Ovary (tissue), 9 donors: Measurements from ENCODE around the gene RAB23. TPM values are rescaled to one million over a fixed set of nuclear protein-coding genes. Genes with fewer than 3 reads are reported as not detected.

Source experiments
- DNase-seq, 5 donors: peaks; one replicate each; pipeline ENCODE4 v3.0.0-alpha.2; 2019 to 2020
- H3K27ac ChIP-seq, 2 donors: fragments of 200-600 bp; one replicate each; pipeline versions ENCODE4 v1.5.1 to v1.8.0; 2019 to 2022
- H3K27me3 ChIP-seq: fragments of 200-600 bp; one replicate; pipeline ENCODE4 v1.8.0; 2022
- H3K36me3 ChIP-seq: fragments of 200-600 bp; sonication (generic); one replicate; pipeline ENCODE4 v1.5.1; 2019
- H3K4me1 ChIP-seq: one replicate; pipeline ENCODE4 v1.8.1; 2013; ENCODE audit warnings: mild to moderate bottlenecking, moderate library complexity; ENCODE audit not compliant: insufficient read depth
- H3K4me3 ChIP-seq: fragments of 200-600 bp; sonication (generic); one replicate; pipeline ENCODE4 v1.5.1; 2017
- H3K9me3 ChIP-seq, 2 donors: fragments of 200-600 bp in 1 of 2; sonication (generic) in 1 of 2; one replicate each; pipeline versions ENCODE4 v1.5.1 to v1.8.1; 2013 to 2019; ENCODE audit warnings: mild to moderate bottlenecking in 1 of 2, moderate library complexity in 1 of 2
- EP300 ChIP-seq: sonication (generic); formaldehyde crosslinking; IDR thresholded peaks from one replicate; pipeline ENCODE4 v1.6.1; 2017; ENCODE audit warnings: antibody characterized with exemption
- POLR2A ChIP-seq: fragments of 450-650 bp; IDR thresholded peaks from one replicate; pipeline ENCODE4 v1.6.1; 2017; ENCODE audit warnings: antibody characterized with exemption, mild to moderate bottlenecking, moderate library complexity
- WGBS, 3 donors: extraction: QIAGEN DNeasy Blood & Tissue Kit in 1 of 3; methylation state at CpG; one replicate each; pipeline versions ENCODE4 v1.1.5 to v1.1.7; 2013 to 2017; 5-methylcytosine and 5-hydroxymethylcytosine counted together
- intact Hi-C, 4 donors: fragments of 100-400 bp; cut with DNase I; formaldehyde crosslinking; loops; one replicate each; pipeline versions ENCODE4 v1.11.0 to v1.15.1; 2022 to 2023
- polyA plus RNA-seq, 2 donors: library from polyadenylated mRNA; stranded (reverse); fragments of 200-250 nt in 1 of 2; fragments of 350-450 nt in 1 of 2; fragmentation: Illumina TruSeq in 1 of 2; extraction: RNeasy Lipid Tissue Mini Kit (QIAGEN cat#74804) in 1 of 2; gene quantifications; one replicate each; pipeline ENCODE4 v1.2.3, GENCODE V29; 2013 to 2014
- total RNA-seq, 7 donors: library from RNA; depleted of rRNA in 2 of 7; stranded (reverse); fragments of >200 nt in 2 of 7; fragmentation: NEBNext Ultra II Directional in 3 of 7; extraction: Animal tissue kit (Norgen Biotek cat#: 25700) in 3 of 7; gene quantifications; one replicate each; pipeline versions ENCODE4 v1.1.0 to v1.2.4, GENCODE V29; 2016 to 2023
- TF ChIP-seq, protein P1 (sequence below), 3 donors: fragments of 450-650 bp in 2 of 3; fragments of 200-600 bp in 1 of 3; IDR thresholded peaks; one replicate each; pipeline versions ENCODE4 v1.5.1 to v1.8.0; 2016 to 2022; ENCODE audit warnings: antibody characterized with exemption in 3 of 3, mild to moderate bottlenecking in 1 of 3
- donor health status: DM: no; HTN: no; CAD: no; lungs with moderate emphysema.
- donor health status: DM: no; HTN: no; CAD: no.
- donor health status: Bipolar disorder and iron deficiency.
- donor health status: DM: yes; HTN: yes; CAD: no.
- donor health status: DM: no; HTN: no; CAD: no.
- donor health status: DM: yes; HTN: yes; CAD: no.

RAB23 gene
- total and polyA plus RNA-seq, 9 donors, result 14.2 to 31.0 (median 16.7) TPM

DNA sequence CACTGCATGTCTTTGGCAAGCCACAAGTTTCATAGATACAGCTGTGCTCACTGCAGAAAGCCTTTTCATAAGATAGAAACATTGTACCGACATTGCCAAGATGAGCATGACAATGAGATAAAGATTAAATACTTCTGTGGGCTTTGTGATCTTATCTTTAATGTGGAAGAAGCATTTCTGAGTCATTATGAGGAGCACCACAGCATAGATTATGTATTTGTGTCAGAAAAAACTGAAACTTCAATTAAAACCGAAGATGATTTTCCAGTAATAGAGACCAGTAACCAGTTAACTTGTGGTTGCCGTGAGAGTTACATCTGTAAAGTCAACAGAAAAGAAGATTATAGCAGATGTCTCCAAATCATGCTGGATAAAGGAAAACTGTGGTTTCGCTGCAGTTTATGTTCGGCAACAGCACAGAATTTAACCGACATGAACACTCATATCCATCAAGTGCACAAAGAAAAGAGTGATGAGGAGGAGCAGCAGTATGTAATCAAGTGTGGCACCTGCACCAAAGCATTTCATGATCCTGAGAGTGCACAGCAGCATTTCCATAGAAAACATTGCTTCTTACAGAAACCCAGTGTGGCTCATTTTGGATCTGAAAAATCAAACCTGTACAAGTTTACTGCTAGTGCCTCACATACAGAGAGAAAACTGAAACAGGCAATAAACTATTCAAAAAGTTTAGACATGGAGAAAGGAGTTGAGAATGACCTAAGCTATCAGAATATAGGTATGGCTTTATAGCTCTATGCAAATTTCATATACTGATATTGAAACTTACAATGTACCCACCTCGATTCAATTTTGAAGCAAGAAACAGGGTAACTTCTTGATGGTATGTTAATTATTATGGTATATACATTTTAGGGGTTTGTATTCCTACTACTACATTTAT is 73.9 kb downstream of the RAB23 start:
- Histone ChIP-seq H3K9me3 (no peaks in the 10 kb centered on the region), H3K27ac (no peak overlapping the region), H3K27me3 (no peaks in the 10 kb centered on the region), H3K4me1 (no peaks in the 10 kb centered on the region), H3K36me3 (no peaks in the 10 kb centered on the region), H3K4me3 (no peak overlapping the region)
- intact Hi-C loops, result no loop called here
- TF ChIP-seq EP300, result no peak
- TF ChIP-seq POLR2A, result no peak
- TF ChIP-seq, protein P1, sequence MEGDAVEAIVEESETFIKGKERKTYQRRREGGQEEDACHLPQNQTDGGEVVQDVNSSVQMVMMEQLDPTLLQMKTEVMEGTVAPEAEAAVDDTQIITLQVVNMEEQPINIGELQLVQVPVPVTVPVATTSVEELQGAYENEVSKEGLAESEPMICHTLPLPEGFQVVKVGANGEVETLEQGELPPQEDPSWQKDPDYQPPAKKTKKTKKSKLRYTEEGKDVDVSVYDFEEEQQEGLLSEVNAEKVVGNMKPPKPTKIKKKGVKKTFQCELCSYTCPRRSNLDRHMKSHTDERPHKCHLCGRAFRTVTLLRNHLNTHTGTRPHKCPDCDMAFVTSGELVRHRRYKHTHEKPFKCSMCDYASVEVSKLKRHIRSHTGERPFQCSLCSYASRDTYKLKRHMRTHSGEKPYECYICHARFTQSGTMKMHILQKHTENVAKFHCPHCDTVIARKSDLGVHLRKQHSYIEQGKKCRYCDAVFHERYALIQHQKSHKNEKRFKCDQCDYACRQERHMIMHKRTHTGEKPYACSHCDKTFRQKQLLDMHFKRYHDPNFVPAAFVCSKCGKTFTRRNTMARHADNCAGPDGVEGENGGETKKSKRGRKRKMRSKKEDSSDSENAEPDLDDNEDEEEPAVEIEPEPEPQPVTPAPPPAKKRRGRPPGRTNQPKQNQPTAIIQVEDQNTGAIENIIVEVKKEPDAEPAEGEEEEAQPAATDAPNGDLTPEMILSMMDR (IDR thresholded peaks at IDR 0.05), result no peak
- DNase-seq, result no peak
- 84 to 87% (median 87%) methylated on average over 7 of the region's 7 CpGs for WGBS, 3 donors

DNA sequence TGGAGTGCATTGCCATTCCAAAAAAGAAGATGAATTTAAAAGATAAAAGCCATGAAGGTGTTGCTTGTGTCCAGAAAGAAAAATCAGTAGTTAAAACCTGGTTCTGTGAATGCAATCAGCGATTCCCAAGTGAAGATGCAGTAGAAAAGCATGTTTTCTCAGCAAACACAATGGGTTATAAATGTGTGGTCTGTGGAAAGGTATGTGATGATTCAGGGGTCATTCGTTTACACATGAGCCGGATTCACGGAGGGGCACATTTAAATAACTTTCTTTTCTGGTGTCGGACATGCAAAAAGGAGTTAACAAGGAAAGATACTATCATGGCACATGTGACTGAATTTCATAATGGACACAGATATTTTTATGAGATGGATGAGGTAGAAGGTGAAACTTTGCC is 74.7 kb downstream of the RAB23 start:
- intact Hi-C loops, result no loop called here
- H3K36me3 ChIP-seq, result no peaks in the 10 kb centered on the region
- WGBS, 3 donors, result 92 to 97% (median 96%) methylated on average over 5 of the region's 5 CpGs
- no peak for DNase-seq
- H3K4me3 ChIP-seq, result no peak overlapping the region
- no peaks in the 10 kb centered on the region for H3K9me3 ChIP-seq
- no peaks in the 10 kb centered on the region for H3K4me1 ChIP-seq
- no peaks in the 10 kb centered on the region for H3K27me3 ChIP-seq
- H3K27ac ChIP-seq, result no peak overlapping the region
- TF ChIP-seq, protein P1 (IDR thresholded peaks at IDR 0.05), result no peak

DNA sequence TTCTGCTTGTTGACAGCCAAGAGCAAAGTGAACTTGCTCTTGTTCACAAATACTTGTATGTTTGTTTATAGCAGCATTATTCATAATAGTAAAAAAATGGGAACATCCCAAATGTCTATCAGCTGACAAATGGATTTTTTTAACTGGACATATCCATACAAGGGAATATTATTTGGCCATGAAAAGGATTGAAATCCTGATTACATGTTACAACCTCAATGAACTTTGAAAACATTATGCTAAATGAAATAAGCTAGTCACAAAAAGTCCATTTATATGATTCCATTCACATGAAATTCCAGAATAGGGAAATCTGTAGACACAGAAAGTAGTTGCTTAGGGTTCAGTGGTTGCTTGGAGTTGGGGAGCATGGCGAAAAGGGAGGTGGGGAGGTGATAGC is 78.4 kb downstream of the RAB23 start:
- no peaks in the 10 kb centered on the region for H3K4me1 ChIP-seq
- no peaks in the 10 kb centered on the region for H3K27me3 ChIP-seq
- no peak for DNase-seq
- intact Hi-C loops, result no loop called here
- no peak overlapping the region for H3K4me3 ChIP-seq
- no peak overlapping the region for H3K27ac ChIP-seq
- TF ChIP-seq EP300 (no peak), POLR2A (no peak)
- TF ChIP-seq, protein P1 (IDR thresholded peaks at IDR 0.05), result no peak
- WGBS, 3 donors, result 96 to 97% (median 96%) methylated on average over 1 of the region's 1 CpG
- no peaks in the 10 kb centered on the region for H3K36me3 ChIP-seq
- no peaks in the 10 kb centered on the region for H3K9me3 ChIP-seq

DNA sequence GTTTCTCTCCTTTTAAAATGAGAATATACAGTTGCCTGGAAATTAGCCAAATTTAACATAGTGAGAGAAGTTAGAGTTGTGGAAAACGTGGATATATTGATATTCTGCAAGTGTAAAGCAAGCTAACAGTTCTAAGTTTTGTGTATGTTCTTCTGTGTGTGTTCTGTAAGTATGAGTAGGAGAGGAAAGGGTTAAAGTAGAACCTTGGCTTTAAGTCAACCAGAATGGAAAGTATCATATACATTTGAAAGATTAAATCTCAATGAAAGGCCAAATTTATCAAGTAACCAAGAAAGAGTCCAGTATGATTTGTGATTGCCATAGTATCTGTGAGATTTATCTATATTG is 80.0 kb downstream of the RAB23 start:
- H3K27me3 ChIP-seq, result no peaks in the 10 kb centered on the region
- no peak overlapping the region for H3K4me3 ChIP-seq
- TF ChIP-seq, protein P1 (IDR thresholded peaks at IDR 0.05), result no peak
- TF ChIP-seq EP300 (no peak), POLR2A (no peak)
- 54 to 61% (median 56%) methylated on average over 1 of the region's 1 CpG for WGBS, 3 donors
- intact Hi-C loops, result no loop called here
- no peaks in the 10 kb centered on the region for H3K9me3 ChIP-seq
- H3K36me3 ChIP-seq, result no peaks in the 10 kb centered on the region
- no peaks in the 10 kb centered on the region for H3K4me1 ChIP-seq
- no peak overlapping the region for H3K27ac ChIP-seq
- no peak for DNase-seq
